Muscle layer of colon (tissue), 2 donors: Measurements from ENCODE around the gene KCNJ6.
"Not testable (repeated sequence)": the region's sequence is repeated elsewhere in the genome, so short reads cannot be mapped to it uniquely, and the experiment has no call there.

ENCODE experiments used
- H3K27ac ChIP-seq: one replicate; pipeline ENCODE4 v1.7.0; 2013; ENCODE audit warnings: low read depth, mild to moderate bottlenecking, low read length, moderate library complexity
- H3K27me3 ChIP-seq, 2 donors: one replicate each; pipeline ENCODE4 v1.7.0; 2013; ENCODE audit warnings: low read length in 2 of 2, mild to moderate bottlenecking in 2 of 2; ENCODE audit not compliant: insufficient read depth in 2 of 2, control insufficient read depth in 1 of 2
- H3K36me3 ChIP-seq: one replicate; pipeline ENCODE4 v1.7.0; 2013; ENCODE audit warnings: mild to moderate bottlenecking, low read length; ENCODE audit not compliant: insufficient read depth
- H3K4me1 ChIP-seq: one replicate; pipeline ENCODE4 v1.7.0; 2013; ENCODE audit warnings: mild to moderate bottlenecking, low read length; ENCODE audit not compliant: insufficient read depth
- H3K4me3 ChIP-seq, 2 donors: one replicate each; pipeline ENCODE4 v1.7.0; 2013; ENCODE audit warnings: low read length in 2 of 2, low read depth in 1 of 2, mild to moderate bottlenecking in 1 of 2, moderate library complexity in 1 of 2
- H3K9ac ChIP-seq: one replicate; pipeline ENCODE4 v1.7.0; 2013; ENCODE audit warnings: low read length
- H3K9me3 ChIP-seq: one replicate; pipeline ENCODE4 v1.7.0; 2013; ENCODE audit warnings: mild to moderate bottlenecking, low read length
- donor health status: abdominal sarcoma.
- donor health status: Adenocarcinoma of cecum.

Gene KCNJ6

DNA sequence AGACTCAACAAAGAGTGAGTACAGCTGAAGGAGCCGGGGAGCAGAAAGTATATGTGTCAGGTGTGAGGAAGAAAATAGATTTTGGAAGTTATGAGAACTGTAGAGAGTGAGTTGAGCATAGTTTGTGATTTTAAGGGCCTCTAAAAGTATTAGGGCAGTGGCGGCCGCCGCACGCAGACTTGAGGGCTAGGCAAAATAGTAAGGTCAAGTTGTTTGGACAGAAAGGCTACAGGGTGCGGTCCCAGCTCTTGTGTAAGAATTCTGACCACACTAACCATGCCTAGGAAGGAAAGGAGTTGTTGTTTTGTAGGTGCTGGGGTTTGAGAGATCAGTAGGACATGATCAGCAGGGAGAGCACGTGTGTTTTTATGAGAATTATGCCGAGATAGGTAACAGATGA lies 327.6 kb downstream of the KCNJ6 start:
- not testable (repeated sequence) for H3K4me3 ChIP-seq, H3K36me3 ChIP-seq, H3K9ac ChIP-seq, H3K27ac ChIP-seq, H3K9me3 ChIP-seq, H3K4me1 ChIP-seq, H3K27me3 ChIP-seq

DNA sequence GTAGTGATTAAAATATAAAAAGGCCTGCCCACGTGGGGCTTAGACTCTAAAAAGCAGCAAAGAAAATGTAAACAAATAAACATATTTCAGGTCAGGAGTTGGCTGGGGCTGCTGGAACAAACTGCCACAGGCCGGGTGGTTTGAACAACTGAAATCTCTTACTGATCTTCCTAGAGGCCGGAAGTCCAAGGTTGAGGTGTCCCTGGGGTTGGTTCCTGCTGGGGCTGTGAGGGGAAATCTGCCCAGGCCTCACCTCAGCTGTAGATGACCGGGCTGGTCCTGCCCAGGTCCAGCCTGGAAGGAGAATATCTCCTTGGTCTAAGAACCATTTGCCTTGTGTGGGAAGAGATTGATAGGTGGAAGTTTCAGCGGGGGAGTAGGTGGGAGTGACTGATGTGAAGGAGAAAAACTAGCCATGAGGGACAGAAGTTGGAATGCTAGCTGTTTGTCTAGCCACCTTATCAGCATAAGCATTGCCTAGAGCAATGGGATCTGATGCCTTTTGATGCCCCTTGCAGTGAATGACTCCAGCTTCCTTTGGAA lies 328.6 kb downstream of the KCNJ6 start:
- Histone ChIP-seq H3K9ac (no peak overlapping the region), H3K4me3 (no peak overlapping the region), H3K9me3 (no peaks in the 10 kb centered on the region), H3K27me3 (no peaks in the 10 kb centered on the region), H3K4me1 (no peaks in the 10 kb centered on the region), H3K27ac (no peak overlapping the region), H3K36me3 (no peaks in the 10 kb centered on the region)

DNA sequence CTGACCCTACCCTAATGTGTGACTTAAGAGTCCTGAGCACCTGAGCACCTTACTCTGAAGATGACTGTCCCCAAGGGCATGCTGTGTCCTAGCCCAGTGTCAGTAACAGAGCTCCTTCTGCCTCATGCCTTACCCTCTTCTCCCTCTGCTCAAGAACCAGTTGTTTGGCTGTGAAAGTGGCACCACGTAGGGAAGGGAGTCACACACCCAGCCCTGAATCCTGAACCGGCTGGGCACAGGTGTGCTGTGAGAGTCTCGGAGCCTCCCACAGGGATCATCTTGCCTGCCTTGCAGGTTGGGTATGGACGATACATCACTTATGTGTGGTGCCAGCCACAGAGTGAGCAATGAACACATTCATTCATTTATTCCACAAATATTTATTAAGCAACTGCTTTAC lies 329.1 kb downstream of the KCNJ6 start:
- Histone ChIP-seq H3K27me3 (no peaks in the 10 kb centered on the region), H3K27ac (no peak overlapping the region), H3K9me3 (no peaks in the 10 kb centered on the region), H3K4me1 (no peaks in the 10 kb centered on the region), H3K9ac (no peak overlapping the region), H3K4me3 (no peak overlapping the region), H3K36me3 (no peaks in the 10 kb centered on the region)

DNA sequence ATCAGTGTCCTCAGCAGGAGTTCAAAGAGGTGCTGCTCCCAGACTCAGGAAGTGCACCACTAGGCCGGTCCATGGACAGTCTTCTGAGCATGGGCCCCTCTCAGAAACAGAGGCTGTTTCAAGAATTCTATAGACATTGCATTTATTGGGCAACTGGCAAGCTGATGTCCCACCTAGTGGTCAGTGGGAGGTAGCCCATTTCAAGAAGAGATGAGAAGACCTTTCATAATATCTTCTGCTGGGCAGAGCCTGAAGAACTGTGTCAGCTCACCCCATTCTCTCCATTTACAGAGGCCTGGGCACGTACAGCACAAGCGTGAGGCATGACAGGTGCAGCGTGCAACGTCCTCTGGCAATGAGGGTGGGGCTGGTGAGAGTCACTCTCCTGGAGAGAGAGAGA lies 333.7 kb downstream of the KCNJ6 start:
- no peak overlapping the region for H3K27ac ChIP-seq
- H3K36me3 ChIP-seq = no peaks in the 10 kb centered on the region
- H3K4me1 ChIP-seq = no peaks in the 10 kb centered on the region
- no peak overlapping the region for H3K4me3 ChIP-seq
- no peaks in the 10 kb centered on the region for H3K9me3 ChIP-seq
- no peak overlapping the region for H3K9ac ChIP-seq
- H3K27me3 ChIP-seq = no peaks in the 10 kb centered on the region

DNA sequence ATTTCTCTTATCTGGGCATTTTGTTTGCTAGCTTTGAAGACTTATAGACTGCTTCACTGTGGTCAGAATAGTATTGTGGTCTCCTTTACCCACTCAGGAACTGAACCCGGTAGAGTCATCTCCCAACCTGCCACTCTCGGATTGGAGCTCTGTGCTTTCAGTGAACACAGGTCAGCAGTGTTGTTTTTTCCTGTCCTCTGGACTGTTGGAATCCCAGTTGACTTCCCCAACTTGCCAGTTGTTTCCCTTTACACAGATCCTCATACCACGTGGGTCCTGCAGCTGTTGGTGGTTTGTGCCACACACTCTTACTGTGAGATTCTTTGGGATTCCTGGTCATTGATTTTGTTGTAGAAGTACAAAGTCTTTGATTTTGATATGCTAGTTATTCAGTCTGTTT lies 335.6 kb downstream of the KCNJ6 start:
- Histone ChIP-seq H3K27me3 (no peaks in the 10 kb centered on the region), H3K4me3 (no peak overlapping the region), H3K4me1 (no peaks in the 10 kb centered on the region), H3K36me3 (no peaks in the 10 kb centered on the region), H3K27ac (no peak overlapping the region), H3K9ac (no peak overlapping the region), H3K9me3 (no peaks in the 10 kb centered on the region)

DNA sequence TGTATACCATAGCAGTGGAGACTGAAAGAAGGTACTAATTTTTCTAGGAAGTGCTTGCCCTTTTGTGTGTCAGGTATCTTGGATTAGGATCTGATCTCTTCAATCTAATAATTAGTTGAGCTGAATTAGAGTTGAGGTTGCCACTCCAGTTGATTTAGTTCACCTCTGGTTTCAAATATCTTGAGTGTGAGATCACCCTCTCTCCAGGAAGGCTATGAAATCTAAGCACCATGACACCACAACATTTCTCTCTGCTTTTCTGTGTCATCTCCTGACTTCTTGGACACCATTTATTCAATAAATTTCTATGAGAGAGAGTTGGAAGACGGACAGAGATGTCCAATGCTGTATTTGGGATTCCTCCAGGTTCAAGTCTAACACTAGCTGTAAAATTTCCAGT lies 336.9 kb downstream of the KCNJ6 start:
- Histone ChIP-seq H3K9ac (no peak overlapping the region), H3K4me1 (no peaks in the 10 kb centered on the region), H3K27ac (no peak overlapping the region), H3K4me3 (no peak overlapping the region), H3K9me3 (no peaks in the 10 kb centered on the region), H3K36me3 (no peaks in the 10 kb centered on the region), H3K27me3 (no peaks in the 10 kb centered on the region)

DNA sequence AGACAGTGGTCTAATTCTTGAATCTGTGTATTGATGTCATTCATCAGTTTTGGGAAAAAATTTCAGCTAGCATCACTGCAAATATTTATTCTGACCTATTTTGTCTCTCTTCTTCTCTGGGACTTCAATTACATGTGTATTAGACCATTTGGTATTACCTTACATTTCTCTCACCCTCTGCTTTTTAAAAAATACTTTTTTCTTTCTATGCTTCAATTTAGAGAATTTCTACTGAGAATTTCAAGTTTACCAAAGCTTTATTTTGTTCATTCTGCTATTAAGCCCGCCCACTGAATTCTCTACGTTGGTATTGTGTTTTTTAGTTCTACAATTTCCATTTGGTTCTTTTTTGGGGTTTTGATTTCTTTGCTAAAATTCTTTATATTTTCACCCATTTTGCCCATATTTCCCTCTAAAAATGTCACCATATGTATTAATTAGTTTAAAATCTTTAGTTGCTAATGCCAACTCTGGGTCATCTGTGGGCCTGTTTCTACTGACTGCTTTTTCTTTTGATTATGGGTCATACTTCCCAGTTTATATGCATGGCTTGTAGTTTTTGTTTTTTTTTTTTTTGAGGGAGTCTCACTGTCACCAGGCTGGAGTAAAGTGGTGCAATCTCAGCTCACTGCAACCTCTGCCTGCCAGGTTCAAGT lies 337.7 kb downstream of the KCNJ6 start:
- Histone ChIP-seq H3K9me3 (no peaks in the 10 kb centered on the region), H3K36me3 (no peaks in the 10 kb centered on the region), H3K9ac (no peak overlapping the region), H3K27ac (no peak overlapping the region), H3K27me3 (no peaks in the 10 kb centered on the region), H3K4me1 (no peaks in the 10 kb centered on the region), H3K4me3 (no peak overlapping the region)

DNA sequence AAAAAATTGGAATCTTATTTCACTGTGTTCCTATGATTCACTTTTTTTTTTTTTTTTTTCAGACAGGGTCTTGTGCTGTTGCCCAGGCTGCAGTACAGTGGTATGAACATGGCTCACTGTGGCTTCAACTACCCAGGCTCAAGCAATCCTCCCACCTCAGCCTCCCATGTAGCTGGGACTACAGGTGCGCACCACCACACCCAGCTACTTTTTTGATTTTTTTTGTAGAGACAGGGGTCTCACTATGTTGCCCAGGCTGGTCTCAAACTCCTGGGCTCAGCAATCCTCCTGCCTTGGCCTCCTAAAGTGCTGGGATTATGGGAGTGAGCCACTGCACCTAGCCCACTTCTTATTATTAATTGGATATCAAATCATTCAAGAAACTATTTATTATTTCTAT lies 339.3 kb downstream of the KCNJ6 start:
- not testable (repeated sequence) for H3K4me3 ChIP-seq, H3K27me3 ChIP-seq, H3K4me1 ChIP-seq, H3K27ac ChIP-seq, H3K36me3 ChIP-seq, H3K9ac ChIP-seq, H3K9me3 ChIP-seq

DNA sequence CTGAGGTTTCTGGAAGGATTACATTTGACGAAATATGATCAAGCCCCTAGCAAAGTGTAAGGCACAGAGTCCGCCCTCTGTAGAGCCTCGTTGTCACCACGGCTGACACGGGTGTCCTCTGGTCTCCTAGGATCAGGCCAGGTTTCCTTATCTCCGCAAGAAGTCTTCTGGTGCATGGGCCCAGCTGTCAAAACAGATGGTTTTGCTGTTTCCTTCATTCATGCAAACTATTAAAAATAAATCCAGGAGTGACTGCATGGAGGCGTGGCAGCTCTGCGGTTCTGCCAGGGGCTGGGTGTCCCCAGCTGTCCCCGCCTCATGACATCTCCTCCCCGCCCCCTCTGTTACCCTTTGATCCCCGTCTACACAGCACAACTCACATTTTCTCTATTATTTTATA lies 340.7 kb downstream of the KCNJ6 start:
- no peak overlapping the region for H3K9ac ChIP-seq
- no peaks in the 10 kb centered on the region for H3K27me3 ChIP-seq
- H3K36me3 ChIP-seq = no peaks in the 10 kb centered on the region
- no peaks in the 10 kb centered on the region for H3K9me3 ChIP-seq
- H3K4me1 ChIP-seq = no peaks in the 10 kb centered on the region
- no peak overlapping the region for H3K27ac ChIP-seq
- H3K4me3 ChIP-seq = no peak overlapping the region

DNA sequence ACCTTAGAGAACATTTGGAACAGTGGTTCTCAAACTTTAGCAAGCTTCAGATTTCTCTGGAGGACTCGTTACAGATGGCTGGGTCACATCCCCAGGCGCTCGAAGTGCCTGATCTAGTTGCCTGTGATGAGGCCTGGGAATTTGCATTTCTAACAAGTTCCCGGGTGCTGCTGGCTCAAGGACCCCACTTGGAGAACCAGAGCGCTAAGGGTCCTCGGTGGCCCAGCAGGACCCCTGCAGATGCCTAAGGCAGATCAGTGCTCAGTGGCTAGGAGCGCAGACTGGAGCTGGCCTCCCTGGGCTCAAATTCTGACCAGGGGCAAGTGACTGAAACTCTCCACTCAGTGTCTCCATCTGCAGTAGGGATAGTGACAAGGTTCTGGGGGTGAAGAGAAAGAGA lies 341.5 kb downstream of the KCNJ6 start:
- Histone ChIP-seq H3K27me3 (no peaks in the 10 kb centered on the region), H3K9ac (no peak overlapping the region)

DNA sequence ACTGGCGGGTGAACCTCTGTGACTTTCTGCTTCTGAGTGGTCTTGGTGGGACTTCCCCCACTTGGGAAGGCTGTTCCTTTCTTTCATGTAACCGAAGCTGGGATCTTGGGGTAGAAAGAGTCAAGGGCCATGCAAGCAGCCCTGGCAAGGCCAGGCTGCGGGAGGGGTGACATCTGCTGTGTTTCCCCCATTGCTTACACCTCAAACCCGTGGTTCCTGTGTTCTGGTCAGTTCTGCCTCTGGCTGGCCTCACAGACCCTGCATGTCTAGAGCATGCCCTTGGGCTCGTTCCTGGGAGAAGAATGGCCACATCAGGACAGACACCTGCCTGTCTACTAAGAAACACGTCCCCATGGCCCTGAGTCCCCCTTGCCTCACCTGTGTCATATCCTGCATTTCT lies 341.9 kb downstream of the KCNJ6 start:
- H3K27ac ChIP-seq = no peak overlapping the region
- no peaks in the 10 kb centered on the region for H3K27me3 ChIP-seq
- H3K4me1 ChIP-seq = no peaks in the 10 kb centered on the region
- no peak overlapping the region for H3K4me3 ChIP-seq
- no peak overlapping the region for H3K9ac ChIP-seq
- H3K36me3 ChIP-seq = no peaks in the 10 kb centered on the region
- H3K9me3 ChIP-seq = no peaks in the 10 kb centered on the region

More for the DNA sequence above, 341.5 kb downstream of the KCNJ6 start:
- H3K4me1 ChIP-seq = no peaks in the 10 kb centered on the region
- no peak overlapping the region for H3K27ac ChIP-seq
- no peaks in the 10 kb centered on the region for H3K9me3 ChIP-seq
- no peaks in the 10 kb centered on the region for H3K36me3 ChIP-seq
- H3K4me3 ChIP-seq = no peak overlapping the region

DNA sequence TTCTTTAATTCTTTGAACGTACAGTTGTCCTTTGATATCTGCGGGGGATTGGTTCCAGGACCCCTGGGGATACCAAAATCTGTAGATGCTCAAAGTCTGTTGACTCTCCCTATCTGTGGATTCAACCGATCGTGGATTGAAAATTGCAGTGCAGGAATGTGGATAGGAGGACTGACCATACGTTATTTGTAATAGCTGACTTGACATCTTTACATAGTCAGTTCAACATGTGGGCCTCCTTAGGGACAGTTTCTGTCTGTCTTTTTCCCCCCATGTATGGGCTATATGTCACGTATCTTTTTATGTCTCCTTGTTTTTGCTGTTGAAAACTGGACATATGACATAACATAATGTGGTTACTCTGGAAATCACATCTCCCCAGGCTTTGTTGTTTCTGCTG lies 344.8 kb downstream of the KCNJ6 start:
- Histone ChIP-seq H3K27me3 (no peaks in the 10 kb centered on the region), H3K4me3 (no peak overlapping the region), H3K27ac (no peak overlapping the region), H3K36me3 (no peaks in the 10 kb centered on the region), H3K4me1 (no peaks in the 10 kb centered on the region), H3K9me3 (no peaks in the 10 kb centered on the region), H3K9ac (no peak overlapping the region)
